Renal cortical epithelial cell (primary cell): ENCODE measurements around the gene ST13. TPM values are rescaled to one million over a fixed set of nuclear protein-coding genes. Genes with fewer than 3 reads are reported as not detected.
A peak's percentile ranks its signal among the peaks of the same experiment; 100 is the strongest.
"Not testable (repeated sequence)": the region's sequence is repeated elsewhere in the genome, so short reads cannot be mapped to it uniquely, and the experiment has no call there.

Source experiments
- DNase-seq: peaks from one replicate; pipeline ENCODE4 v3.0.0-alpha.2; 2011; ENCODE audit warnings: low read depth
- total RNA-seq: library from RNA; depleted of rRNA; stranded (reverse); fragments of >200 nt; gene quantifications from 2 replicates; pipeline ENCODE4 v1.2.3, GENCODE V29; 2014

Gene ST13
- total RNA-seq, 1 donor from 2014 or later, result 255 TPM

- no peak for DNase-seq
Measured at GRCh38 chr22:40838486-40838885, 18.0 kb downstream of the ST13 start.

GRCh38 chr22:40834619-40835018 lies 21.8 kb downstream of the ST13 start:
- DNase-seq, result no peak

- no peak for DNase-seq
Measured at GRCh38 chr22:40829131-40829530, 27.3 kb downstream of the ST13 start.

GRCh38 chr22:40826984-40827741 lies 29.3 kb downstream of the ST13 start:
- peak; percentile 58 for DNase-seq

GRCh38 chr22:40826292-40826691 lies 30.1 kb downstream of the ST13 start:
- not testable (repeated sequence) for DNase-seq

- no peak for DNase-seq
Measured at GRCh38 chr22:40823426-40823825, 33.0 kb downstream of the ST13 start.

- peak; percentile 19 for DNase-seq
Measured at GRCh38 chr22:40819599-40820140, 36.8 kb downstream of the ST13 start.

- DNase-seq, result peak; percentile 53
Measured at GRCh38 chr22:40818747-40819598, 37.5 kb downstream of the ST13 start, which contains the start of gene SLC25A17. Gene SLC25A17, minus strand, starts transcription at chr22:40819346. Its CDS starts 98 bp downstream, at chr22:40819248.

- DNase-seq, result no peak
Measured at GRCh38 chr22:40818192-40818746, 38.2 kb downstream of the ST13 start.

- no peak for DNase-seq
Measured at GRCh38 chr22:40817737-40818136, 38.7 kb downstream of the ST13 start.

- DNase-seq, result no peak
Measured at GRCh38 chr22:40813912-40814315, 42.5 kb downstream of the ST13 start.

- DNase-seq, result no peak
Measured at GRCh38 chr22:40808018-40808841, 48.2 kb downstream of the ST13 start.

- DNase-seq, result no peak
Measured at GRCh38 chr22:40806711-40807110, 49.7 kb downstream of the ST13 start.

GRCh38 chr22:40805699-40806203 lies 50.7 kb downstream of the ST13 start:
- peak; percentile 62 for DNase-seq

- no peak for DNase-seq
Measured at GRCh38 chr22:40805239-40805638, 51.2 kb downstream of the ST13 start.

- DNase-seq, result no peak
Measured at GRCh38 chr22:40803321-40803720, 53.1 kb downstream of the ST13 start.

GRCh38 chr22:40799008-40799407 lies 57.4 kb downstream of the ST13 start:
- DNase-seq, result no peak

GRCh38 chr22:40797427-40797826 lies 59.0 kb downstream of the ST13 start:
- peak; percentile 46 for DNase-seq

- no peak for DNase-seq
Measured at GRCh38 chr22:40792451-40792850, 64.0 kb downstream of the ST13 start.

GRCh38 chr22:40791241-40791640 lies 65.2 kb downstream of the ST13 start:
- DNase-seq, result no peak

- no peak for DNase-seq
Measured at GRCh38 chr22:40789131-40789530, 67.3 kb downstream of the ST13 start.
